DMS 273 (cell line): ENCODE data around the gene NT5C2.

Experiments
- DNase-seq: peaks from one replicate; lab custom pipeline; 2025; ENCODE audit not compliant: unreplicated experiment; lab: John Stamatoyannopoulos, UW

Gene NT5C2

GRCh38 chr10:103125323-103126267 is 67.5 kb downstream of the NT5C2 start:
- DNase-seq: no peak

GRCh38 chr10:103124420-103125096 is 68.5 kb downstream of the NT5C2 start:
- DNase-seq: no peak

- no peak for DNase-seq
Observed at GRCh38 chr10:103123282-103124024, 69.6 kb downstream of the NT5C2 start.

- DNase-seq: no peak
Observed at GRCh38 chr10:103120977-103121735, 71.9 kb downstream of the NT5C2 start.

GRCh38 chr10:103120546-103120945 is 72.5 kb downstream of the NT5C2 start:
- no peak for DNase-seq

- DNase-seq: no peak
Observed at GRCh38 chr10:103117247-103117646, 75.8 kb downstream of the NT5C2 start.

- DNase-seq: no peak
Observed at GRCh38 chr10:103114876-103115275, 78.2 kb downstream of the NT5C2 start.

- DNase-seq: no peak
Observed at GRCh38 chr10:103111918-103112877, 80.9 kb downstream of the NT5C2 start.

GRCh38 chr10:103111031-103111917 is 81.8 kb downstream of the NT5C2 start:
- DNase-seq: no peak

- no peak for DNase-seq
Observed at GRCh38 chr10:103110407-103110806, 82.7 kb downstream of the NT5C2 start.

- no peak for DNase-seq
Observed at GRCh38 chr10:103109821-103110220, 83.3 kb downstream of the NT5C2 start.

GRCh38 chr10:103106539-103106938 is 86.5 kb downstream of the NT5C2 start:
- no peak for DNase-seq

GRCh38 chr10:103105462-103105861 is 87.6 kb downstream of the NT5C2 start:
- DNase-seq: no peak

- DNase-seq: no peak
Observed at GRCh38 chr10:103104721-103105120, 88.4 kb downstream of the NT5C2 start.

- DNase-seq: no peak
Observed at GRCh38 chr10:103103989-103104388, 89.1 kb downstream of the NT5C2 start.

- DNase-seq: no peak
Observed at GRCh38 chr10:103102195-103102594, 90.9 kb downstream of the NT5C2 start.

- DNase-seq: no peak
Observed at GRCh38 chr10:103100620-103101019, 92.5 kb downstream of the NT5C2 start.

GRCh38 chr10:103098240-103098639 is 94.8 kb downstream of the NT5C2 start:
- no peak for DNase-seq

- DNase-seq: no peak
Observed at GRCh38 chr10:103096130-103096529, 96.9 kb downstream of the NT5C2 start.
